Measurements from ENCODE around the gene FMN2.

DNA sequence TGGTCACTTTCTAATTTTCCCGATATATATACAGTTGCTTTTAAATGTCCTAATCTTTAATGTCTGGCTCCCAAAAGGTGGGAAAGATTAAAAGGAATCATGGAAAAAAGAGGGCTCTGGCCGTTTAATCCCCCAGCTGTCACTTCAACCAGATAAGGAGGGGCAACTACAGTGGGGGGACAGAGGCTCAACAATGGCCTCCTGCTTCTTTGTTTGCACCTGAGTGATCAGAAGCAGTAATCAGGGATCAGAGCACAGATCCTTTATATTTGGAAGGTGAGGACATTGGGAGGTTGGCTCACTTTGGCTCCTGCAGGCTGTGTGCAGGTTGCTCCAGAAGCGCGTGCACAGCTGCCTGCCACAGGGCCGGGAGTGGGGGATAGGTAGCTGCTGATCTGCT, 212.8 kb downstream of the FMN2 start:
- TF ChIP-seq, protein P1, sequence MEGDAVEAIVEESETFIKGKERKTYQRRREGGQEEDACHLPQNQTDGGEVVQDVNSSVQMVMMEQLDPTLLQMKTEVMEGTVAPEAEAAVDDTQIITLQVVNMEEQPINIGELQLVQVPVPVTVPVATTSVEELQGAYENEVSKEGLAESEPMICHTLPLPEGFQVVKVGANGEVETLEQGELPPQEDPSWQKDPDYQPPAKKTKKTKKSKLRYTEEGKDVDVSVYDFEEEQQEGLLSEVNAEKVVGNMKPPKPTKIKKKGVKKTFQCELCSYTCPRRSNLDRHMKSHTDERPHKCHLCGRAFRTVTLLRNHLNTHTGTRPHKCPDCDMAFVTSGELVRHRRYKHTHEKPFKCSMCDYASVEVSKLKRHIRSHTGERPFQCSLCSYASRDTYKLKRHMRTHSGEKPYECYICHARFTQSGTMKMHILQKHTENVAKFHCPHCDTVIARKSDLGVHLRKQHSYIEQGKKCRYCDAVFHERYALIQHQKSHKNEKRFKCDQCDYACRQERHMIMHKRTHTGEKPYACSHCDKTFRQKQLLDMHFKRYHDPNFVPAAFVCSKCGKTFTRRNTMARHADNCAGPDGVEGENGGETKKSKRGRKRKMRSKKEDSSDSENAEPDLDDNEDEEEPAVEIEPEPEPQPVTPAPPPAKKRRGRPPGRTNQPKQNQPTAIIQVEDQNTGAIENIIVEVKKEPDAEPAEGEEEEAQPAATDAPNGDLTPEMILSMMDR (conservative IDR thresholded peaks at IDR 0.05 in 1 of 2, IDR thresholded peaks at IDR 0.05 in 1 of 2; ENCODE audit: low read depth in 1 of 2, low read length in 2 of 2) = no peak
- no peak for TF ChIP-seq EZH2 (IDR thresholded peaks at IDR 0.05; ENCODE audit: low read length, missing control alignments)
